ENCODE results near the gene SAA4. TPM values are rescaled to one million over a fixed set of nuclear protein-coding genes. Genes with fewer than 3 reads are reported as not detected.

Gene SAA4
- polyA plus RNA-seq, 3 donors, result not detected

GRCh38 chr11:18225913-18226312, 10.7 kb downstream of the SAA4 start:
- Mint-ChIP-seq H3K27ac (no peak overlapping the region), H3K4me3 (no peak overlapping the region), H3K27me3 (ENCODE audit: low read depth in 3 of 3) (peaks cover 2 to 6% (median 4%) of the 10 kb centered on the region in 3 donors), H3K9me3 (peaks cover 0 to 7% (median 2%) of the 10 kb centered on the region in 7 donors), H3K36me3 (no peaks in the 10 kb centered on the region), H3K4me1 (peaks cover 3% of the 10 kb centered on the region)
- Histone ChIP-seq H2AFZ (ENCODE audit: insufficient read depth, low read depth, low read length, poor library complexity, severe bottlenecking) (no peak overlapping the region), H3K27me3 (ENCODE audit: control insufficient read depth in 2 of 2, insufficient read depth in 2 of 2, low read length in 2 of 2) (no peaks in the 10 kb centered on the region), H3K4me3 (replicated peaks in 1 of 3; ENCODE audit: low read depth in 2 of 3, low read length in 3 of 3) (no peak overlapping the region), H3K79me2 (ENCODE audit: insufficient read depth, low read length) (no peaks in the 10 kb centered on the region), H3K4me2 (replicated peaks; ENCODE audit: extremely low read depth, low read length, poor library complexity, severe bottlenecking) (no peak overlapping the region), H3K9me3 (replicated peaks in 1 of 2; ENCODE audit: control insufficient read depth in 1 of 2, insufficient read depth in 1 of 2, low read length in 2 of 2) (peaks cover 0 to 4% of the 10 kb centered on the region in 2 donors), H4K20me1 (ENCODE audit: insufficient read depth, low read length) (no peaks in the 10 kb centered on the region), H3K36me3 (replicated peaks in 1 of 2; ENCODE audit: control insufficient read depth in 1 of 2, insufficient read depth in 2 of 2, low read length in 2 of 2) (no peaks in the 10 kb centered on the region), H3K27ac (ENCODE audit: low read depth in 1 of 2, low read length in 2 of 2) (no peak overlapping the region), H3K4me1 (ENCODE audit: control insufficient read depth in 1 of 2, insufficient read depth in 2 of 2, low read length in 2 of 2) (no peaks in the 10 kb centered on the region), H3K9ac (ENCODE audit: insufficient read depth, low read length, poor library complexity, severe bottlenecking) (no peak overlapping the region)
- intact Hi-C loops (cut with micrococcal nuclease), result no loop called here
- TF ChIP-seq CTCF (IDR thresholded peaks at IDR 0.05), result no peak
- DNase-seq, result no peak
- WGBS (ENCODE audit: insufficient coverage), result 52% methylated on average over 2 of the region's 2 CpGs

- Mint-ChIP-seq H3K36me3 (no peaks in the 10 kb centered on the region), H3K27me3 (ENCODE audit: low read depth in 3 of 3) (peaks cover 3 to 8% (median 5%) of the 10 kb centered on the region in 3 donors), H3K27ac (no peak overlapping the region), H3K4me3 (no peak overlapping the region), H3K9me3 (peaks cover 0 to 10% (median 7%) of the 10 kb centered on the region in 7 donors), H3K4me1 (no peaks in the 10 kb centered on the region)
- Histone ChIP-seq H3K79me2 (ENCODE audit: insufficient read depth, low read length) (no peaks in the 10 kb centered on the region), H2AFZ (ENCODE audit: insufficient read depth, low read depth, low read length, poor library complexity, severe bottlenecking) (no peak overlapping the region), H3K4me3 (replicated peaks in 1 of 3; ENCODE audit: low read depth in 2 of 3, low read length in 3 of 3) (no peak overlapping the region), H3K36me3 (replicated peaks in 1 of 2; ENCODE audit: control insufficient read depth in 1 of 2, insufficient read depth in 2 of 2, low read length in 2 of 2) (no peaks in the 10 kb centered on the region), H3K27ac (ENCODE audit: low read depth in 1 of 2, low read length in 2 of 2) (no peak overlapping the region), H3K4me2 (replicated peaks; ENCODE audit: extremely low read depth, low read length, poor library complexity, severe bottlenecking) (no peak overlapping the region), H4K20me1 (ENCODE audit: insufficient read depth, low read length) (no peaks in the 10 kb centered on the region), H3K27me3 (ENCODE audit: control insufficient read depth in 2 of 2, insufficient read depth in 2 of 2, low read length in 2 of 2) (no peaks in the 10 kb centered on the region), H3K9me3 (replicated peaks in 1 of 2; ENCODE audit: control insufficient read depth in 1 of 2, insufficient read depth in 1 of 2, low read length in 2 of 2) (peaks cover 0 to 10% of the 10 kb centered on the region in 2 donors), H3K4me1 (ENCODE audit: control insufficient read depth in 1 of 2, insufficient read depth in 2 of 2, low read length in 2 of 2) (no peaks in the 10 kb centered on the region), H3K9ac (ENCODE audit: insufficient read depth, low read length, poor library complexity, severe bottlenecking) (no peak overlapping the region)
- intact Hi-C loops (cut with micrococcal nuclease), result no loop called here
- no CpG with 5 or more reads among the region's 3 CpGs for whole genome bisulfite sequencing (ENCODE audit: insufficient coverage)
- no peak for TF ChIP-seq CTCF (IDR thresholded peaks at IDR 0.05)
- DNase-seq, result no peak
Measured at GRCh38 chr11:18223591-18224387, 12.8 kb downstream of the SAA4 start.
